Aorta (tissue), 5 donors: ENCODE results near the gene KRT12. TPM values are rescaled to one million over a fixed set of nuclear protein-coding genes. Genes with fewer than 3 reads are reported as not detected.
"Not testable (repeated sequence)": the region's sequence is repeated elsewhere in the genome, so short reads cannot be mapped to it uniquely, and the experiment has no call there.

Source experiments
- ATAC-seq: fragments of 200-7000 bp; cut with Tn5 transposase; one replicate; pipeline ENCODE4 v1.9.1; 2022; ENCODE audit warnings: moderate library complexity; ENCODE audit not compliant: low FRiP score
- DNase-seq, 2 donors: peaks; one replicate each; pipeline ENCODE4 v3.0.0-alpha.2; 2020
- H3K27ac ChIP-seq, 2 donors: one replicate each; pipeline ENCODE4 v1.5.1; 2013; ENCODE audit warnings: low read length in 2 of 2, mild to moderate bottlenecking in 2 of 2, moderate library complexity in 2 of 2, control low read depth in 1 of 2, inconsistent platforms in 1 of 2, low read depth in 1 of 2
- H3K27me3 ChIP-seq, 2 donors: one replicate each; pipeline ENCODE4 v1.6.1; 2013; ENCODE audit warnings: control low read depth in 1 of 2, low read length in 1 of 2, mild to moderate bottlenecking in 1 of 2, moderate library complexity in 1 of 2; ENCODE audit not compliant: insufficient read depth in 2 of 2, control insufficient read depth in 1 of 2
- H3K36me3 ChIP-seq, 2 donors: one replicate each; pipeline ENCODE4 v1.6.1; 2013; ENCODE audit warnings: control low read depth in 1 of 2, low read length in 1 of 2, mild to moderate bottlenecking in 1 of 2; ENCODE audit not compliant: insufficient read depth in 2 of 2, control insufficient read depth in 1 of 2
- H3K4me1 ChIP-seq, 2 donors: one replicate each; pipeline ENCODE4 v1.6.1; 2013; ENCODE audit warnings: low read length in 2 of 2, control low read depth in 1 of 2, mild to moderate bottlenecking in 1 of 2, moderate library complexity in 1 of 2; ENCODE audit not compliant: insufficient read depth in 2 of 2, control insufficient read depth in 1 of 2
- H3K4me3 ChIP-seq, 2 donors: one replicate each; pipeline ENCODE4 v1.5.1; 2013; ENCODE audit warnings: low read length in 2 of 2, control low read depth in 1 of 2, mild to moderate bottlenecking in 1 of 2
- H3K9me3 ChIP-seq: one replicate; pipeline ENCODE4 v1.6.1; 2013; ENCODE audit warnings: mild to moderate bottlenecking, low read length; ENCODE audit not compliant: control insufficient read depth
- WGBS, 2 donors: extraction: QIAGEN DNeasy Blood & Tissue Kit; methylation state at CpG; one replicate each; pipeline ENCODE4 v1.1.7; 2013; 5-methylcytosine and 5-hydroxymethylcytosine counted together
- intact Hi-C, 2 donors: fragments of 100-400 bp; cut with DNase I; formaldehyde crosslinking; loops; one replicate each; pipeline versions ENCODE4 v1.14.2 to v1.15.0; 2022
- polyA plus RNA-seq, 2 donors: library from polyadenylated mRNA; stranded (reverse); fragments of 200-250 nt; gene quantifications; one replicate each; pipeline ENCODE4 v1.2.3, GENCODE V29; 2013
- total RNA-seq, 2 donors: library from RNA; stranded (reverse); fragmentation: NEBNext Ultra II Directional; extraction: Animal tissue kit (Norgen Biotek cat#: 25700); gene quantifications; one replicate each; pipeline ENCODE4 v1.2.1, GENCODE V29; 2021
- donor health status: healthy with polysubstance abuse.
- donor health status: Bipolar disorder and iron deficiency.
- donor health status: DM: no; HTN: no; CAD: no.
- donor health status: DM: no; HTN: no; CAD: no.
- donor health status: DM: yes; HTN: yes; CAD: no.

Gene KRT12
- total and polyA plus RNA-seq, 4 donors = 1.0 TPM; not detected in 3

- peak; percentile 86 to 95 for DNase-seq
- intact Hi-C loops = loop anchor here in 1 of 2 donors (5.0 kb wide), 1 partner anchor 723 kb away; no protein-coding TSS in a partner anchor
- no peaks in the 10 kb centered on the region for H3K36me3 ChIP-seq
- no peaks in the 10 kb centered on the region for H3K9me3 ChIP-seq
- WGBS, 2 donors = 1 to 2% methylated on average over 34 to 73 of the region's 73 CpGs
- H3K4me1 ChIP-seq = no peaks in the 10 kb centered on the region
- ATAC-seq = peak; percentile 93
- no peaks in the 10 kb centered on the region for H3K27me3 ChIP-seq
- H3K27ac ChIP-seq = peak overlapping the region; percentile 57 to 85
- H3K4me3 ChIP-seq = peak overlapping the region; percentile 77 to 78
Observed at GRCh38 chr17:40818733-40819527, 48.1 kb downstream of the KRT12 start.

- DNase-seq (no peak), ATAC-seq (no peak)
- intact Hi-C loops = loop anchor here in 1 of 2 donors (5.0 kb wide), 1 partner anchor 724 kb away; no protein-coding TSS in a partner anchor
- H3K27me3 ChIP-seq = no peaks in the 10 kb centered on the region
- H3K4me1 ChIP-seq = no peaks in the 10 kb centered on the region
- no peaks in the 10 kb centered on the region for H3K36me3 ChIP-seq
- WGBS, 2 donors = 19 to 21% methylated on average over 7 of the region's 7 CpGs
- H3K9me3 ChIP-seq = no peaks in the 10 kb centered on the region
- H3K27ac ChIP-seq = peak overlapping the region in 1 of 2 donors; percentile 57
- peak overlapping the region; percentile 77 to 78 for H3K4me3 ChIP-seq
Observed at GRCh38 chr17:40818343-40818732, 48.7 kb downstream of the KRT12 start.

DNA sequence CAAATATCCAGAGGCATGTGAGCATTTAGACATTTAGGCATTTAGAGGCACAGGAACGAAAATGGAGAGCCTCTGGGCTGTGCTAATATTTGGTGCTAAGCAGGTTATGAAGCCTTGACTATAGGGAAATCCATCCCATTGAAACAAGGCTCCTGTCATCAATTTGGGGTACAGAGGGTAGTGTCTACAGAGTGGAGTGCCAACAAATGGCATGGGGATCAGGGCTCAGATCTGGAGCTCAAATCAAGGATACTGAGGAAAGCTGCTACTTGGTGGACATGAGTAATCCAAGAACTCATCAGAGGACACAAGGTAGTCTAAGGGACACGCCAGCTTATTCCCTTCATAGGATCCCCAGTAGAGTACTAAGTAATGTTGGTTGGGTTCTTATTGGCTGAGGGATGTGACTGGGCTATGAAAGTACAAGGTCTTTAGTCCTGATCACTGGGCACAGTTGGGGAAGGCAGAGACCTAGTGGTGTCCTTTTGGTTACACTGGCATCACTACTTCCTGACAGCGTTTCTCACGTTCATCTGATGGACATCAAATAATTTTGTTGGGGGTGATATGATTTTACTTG, 49.8 kb downstream of the KRT12 start:
- Histone ChIP-seq H3K9me3 (no peaks in the 10 kb centered on the region), H3K4me3 (no peak overlapping the region), H3K27me3 (no peaks in the 10 kb centered on the region), H3K4me1 (no peaks in the 10 kb centered on the region), H3K27ac (no peak overlapping the region), H3K36me3 (no peaks in the 10 kb centered on the region)
- DNase-seq (no peak), ATAC-seq (no peak)
- intact Hi-C loops = loop anchor here in 1 of 2 donors (5.0 kb wide), 1 partner anchor 725 kb away; no protein-coding TSS in a partner anchor
- WGBS, 2 donors = 97 to 98% methylated on average over 4 of the region's 4 CpGs

DNA sequence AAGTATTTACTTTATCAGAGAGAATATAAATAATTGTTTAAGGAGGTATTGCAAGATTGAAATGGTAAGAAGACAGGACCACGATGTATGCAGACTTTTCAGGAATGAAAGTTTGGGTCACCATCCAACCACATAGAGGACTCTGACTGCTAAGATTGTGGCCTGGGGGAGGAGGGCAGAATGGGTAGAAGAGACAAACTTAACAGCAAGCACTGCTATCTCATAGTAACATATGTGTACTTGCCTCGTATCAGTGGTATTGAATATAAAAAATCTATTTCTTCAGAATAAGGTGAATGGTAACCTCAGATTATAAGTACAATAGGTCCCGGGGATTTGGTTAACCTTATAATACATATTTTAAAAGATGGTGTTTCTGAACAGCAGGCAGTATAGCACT, 50.5 kb downstream of the KRT12 start:
- Histone ChIP-seq H3K4me1 (no peaks in the 10 kb centered on the region), H3K9me3 (no peaks in the 10 kb centered on the region), H3K27me3 (no peaks in the 10 kb centered on the region), H3K36me3 (no peaks in the 10 kb centered on the region), H3K27ac (no peak overlapping the region), H3K4me3 (no peak overlapping the region)
- WGBS, 2 donors = 90 to 93% methylated on average over 3 of the region's 3 CpGs
- ATAC-seq = no peak
- DNase-seq = no peak
- intact Hi-C loops = loop anchor here in 1 of 2 donors (5.0 kb wide), 1 partner anchor 726 kb away; no protein-coding TSS in a partner anchor

- ATAC-seq (no peak), DNase-seq (no peak)
- intact Hi-C loops = loop anchor here in 1 of 2 donors (5.0 kb wide), 1 partner anchor 727 kb away; no protein-coding TSS in a partner anchor
- Histone ChIP-seq H3K36me3 (no peaks in the 10 kb centered on the region), H3K27me3 (no peaks in the 10 kb centered on the region), H3K4me3 (no peak overlapping the region), H3K27ac (no peak overlapping the region), H3K4me1 (peaks cover 1 to 2% of the 10 kb centered on the region in 2 donors), H3K9me3 (no peaks in the 10 kb centered on the region)
- WGBS, 2 donors = 82 to 86% methylated on average over 1 of the region's 1 CpG
Observed at GRCh38 chr17:40815381-40815780, 51.6 kb downstream of the KRT12 start.

DNA sequence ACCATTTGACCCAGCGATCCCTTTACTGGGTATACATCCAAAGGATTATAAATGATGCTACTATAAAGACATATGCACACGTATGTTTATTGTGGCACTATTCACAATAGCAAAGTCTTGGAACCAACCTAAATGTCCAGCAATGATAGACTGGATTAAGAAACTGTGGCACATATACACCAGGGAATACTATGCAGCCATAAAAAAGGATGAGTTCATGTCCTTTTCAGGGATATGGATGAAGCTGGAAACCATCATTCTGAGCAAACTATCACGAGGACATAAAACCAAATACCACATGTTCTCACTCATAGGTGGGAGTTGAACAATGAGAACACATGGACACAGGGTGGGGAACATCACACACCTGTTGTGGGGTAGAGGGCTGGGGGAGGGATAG, 52.4 kb downstream of the KRT12 start:
- not testable (repeated sequence) for H3K27ac ChIP-seq, H3K4me1 ChIP-seq, H3K9me3 ChIP-seq, H3K4me3 ChIP-seq, H3K27me3 ChIP-seq, ATAC-seq, DNase-seq, H3K36me3 ChIP-seq
- intact Hi-C loops = loop anchor here in 1 of 2 donors (5.0 kb wide), 1 partner anchor 728 kb away; no protein-coding TSS in a partner anchor
- WGBS, 2 donors = 88 to 89% methylated on average over 3 of the region's 3 CpGs

- Histone ChIP-seq H3K27me3 (no peaks in the 10 kb centered on the region), H3K4me1 (peaks cover 3 to 6% of the 10 kb centered on the region in 2 donors), H3K27ac (no peak overlapping the region), H3K9me3 (no peaks in the 10 kb centered on the region), H3K36me3 (no peaks in the 10 kb centered on the region), H3K4me3 (no peak overlapping the region)
- intact Hi-C loops = no loop called here
- DNase-seq (no peak), ATAC-seq (no peak)
- 58 to 74% methylated on average over 4 of the region's 4 CpGs for WGBS, 2 donors
Observed at GRCh38 chr17:40813804-40814203, 53.2 kb downstream of the KRT12 start.

DNA sequence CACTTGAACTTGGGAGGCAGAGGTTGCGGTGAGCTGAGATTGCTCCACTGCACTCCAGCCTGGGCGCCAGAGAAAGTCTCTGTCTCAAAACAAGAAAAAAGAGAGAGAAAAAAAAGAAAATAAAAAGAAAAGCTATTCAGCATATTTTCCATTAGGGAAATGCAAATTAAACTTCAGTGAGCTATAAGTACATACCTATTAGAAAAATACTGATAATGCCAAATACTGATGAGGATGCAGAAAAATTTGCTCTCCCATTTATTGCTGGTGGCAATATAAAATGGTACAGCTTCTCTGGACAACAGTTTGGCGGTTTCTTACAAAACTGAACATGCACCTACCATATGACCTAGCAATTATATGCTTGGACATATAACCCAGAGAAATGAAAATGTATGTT, 54.4 kb downstream of the KRT12 start:
- Histone ChIP-seq H3K4me1 (peaks cover 3 to 6% of the 10 kb centered on the region in 2 donors), H3K9me3 (no peaks in the 10 kb centered on the region), H3K4me3 (no peak overlapping the region), H3K36me3 (no peaks in the 10 kb centered on the region), H3K27me3 (no peaks in the 10 kb centered on the region), H3K27ac (no peak overlapping the region)
- WGBS, 2 donors = 91% methylated on average over 3 of the region's 3 CpGs
- ATAC-seq (no peak), DNase-seq (no peak)
- intact Hi-C loops = no loop called here
